Loucy (cell line): ENCODE measurements around the gene PDE5A.

Experiments used
- H2AFZ ChIP-seq: fragments of 200-600 bp; sonication (generic); 2 replicates; pipeline ENCODE4 v1.6.0; 2016; ENCODE audit warnings: antibody characterized with exemption, mild to moderate bottlenecking, low read length, moderate library complexity
- H3F3A ChIP-seq: fragments of 200-600 bp; 2 replicates; pipeline ENCODE4 v1.6.0; 2016; ENCODE audit warnings: antibody characterized with exemption, low read depth, mild to moderate bottlenecking
- H3K27me3 ChIP-seq: fragments of 200-600 bp; sonication (generic); 2 replicates; pipeline ENCODE4 v1.6.1; 2014; ENCODE audit warnings: low read length, mild to moderate bottlenecking; ENCODE audit not compliant: insufficient read depth, poor library complexity, severe bottlenecking
- H3K36me3 ChIP-seq: fragments of 200-600 bp; sonication (generic); 2 replicates; pipeline ENCODE4 v1.6.1; 2016; ENCODE audit warnings: low read length; ENCODE audit not compliant: insufficient read depth
- H3K4me1 ChIP-seq: fragments of 200-600 bp; sonication (generic); 2 replicates; pipeline ENCODE4 v1.5.1; 2014; ENCODE audit warnings: low read length, mild to moderate bottlenecking; ENCODE audit not compliant: insufficient read depth, poor library complexity, severe bottlenecking
- H3K4me2 ChIP-seq: fragments of 200-600 bp; sonication (generic); 2 replicates; pipeline ENCODE4 v1.6.0; 2014; ENCODE audit warnings: antibody characterized with exemption, low read length, low read depth, mild to moderate bottlenecking; ENCODE audit not compliant: poor library complexity, severe bottlenecking
- H3K4me3 ChIP-seq: fragments of 200-600 bp; sonication (generic); 2 replicates; pipeline ENCODE4 v1.5.1; 2014; ENCODE audit warnings: low read length, mild to moderate bottlenecking, mixed read lengths; ENCODE audit not compliant: poor library complexity, severe bottlenecking
- H3K79me2 ChIP-seq: fragments of 200-600 bp; sonication (generic); 2 replicates; pipeline ENCODE4 v1.6.1; 2014; ENCODE audit warnings: low read length; ENCODE audit not compliant: insufficient read depth
- H3K9ac ChIP-seq: fragments of 200-600 bp; sonication (generic); 2 replicates; pipeline ENCODE4 v1.6.0; 2014; ENCODE audit warnings: mild to moderate bottlenecking, low read depth, low read length, moderate library complexity; ENCODE audit not compliant: poor library complexity, severe bottlenecking
- H3K9me2 ChIP-seq: fragments of 200-600 bp; sonication (generic); replicated peaks from 2 replicates; pipeline ENCODE4 v1.6.1; 2016; ENCODE audit warnings: low read depth, low read length, mixed read lengths
- H3K9me3 ChIP-seq: fragments of 200-600 bp; sonication (generic); 2 replicates; pipeline ENCODE4 v1.6.1; 2014; ENCODE audit warnings: mild to moderate bottlenecking, antibody characterized with exemption, low read length, low read depth; ENCODE audit not compliant: insufficient read depth
- H4K20me1 ChIP-seq: fragments of 200-600 bp; sonication (generic); 2 replicates; pipeline ENCODE4 v1.6.0; 2014; ENCODE audit warnings: antibody characterized with exemption, low read length, mild to moderate bottlenecking; ENCODE audit not compliant: insufficient read depth, poor library complexity, severe bottlenecking
- CTCF ChIP-seq: fragments of 200-600 bp; sonication (generic); conservative IDR thresholded peaks from 2 replicates; pipeline ENCODE4 v1.5.1; 2014; ENCODE audit warnings: mild to moderate bottlenecking, antibody characterized with exemption, low read length
- EZH2phosphoT487 ChIP-seq: fragments of 200-600 bp; IDR thresholded peaks from 2 replicates; pipeline ENCODE4 v1.6.1; 2018; ENCODE audit warnings: antibody characterized with exemption, mild to moderate bottlenecking, moderate library complexity, borderline replicate concordance

Gene PDE5A

GRCh38 chr4:119604266-119604665 lies 24.3 kb downstream of the PDE5A start:
- Histone ChIP-seq H3K4me3 (no peak overlapping the region), H3K36me3 (no peaks in the 10 kb centered on the region), H3F3A (no peaks in the 10 kb centered on the region), H3K4me1 (no peaks in the 10 kb centered on the region), H4K20me1 (no peaks in the 10 kb centered on the region), H3K9me2 (no peaks in the 10 kb centered on the region), H3K9ac (no peak overlapping the region), H2AFZ (no peak overlapping the region), H3K79me2 (no peaks in the 10 kb centered on the region), H3K27me3 (no peaks in the 10 kb centered on the region), H3K4me2 (no peak overlapping the region), H3K9me3 (no peaks in the 10 kb centered on the region)
- no peak for TF ChIP-seq CTCF
- TF ChIP-seq EZH2phosphoT487 = no peak

GRCh38 chr4:119602366-119602765 lies 26.2 kb downstream of the PDE5A start:
- Histone ChIP-seq H4K20me1 (no peaks in the 10 kb centered on the region), H3K9ac (no peak overlapping the region), H3K9me2 (no peaks in the 10 kb centered on the region), H3K9me3 (no peaks in the 10 kb centered on the region), H3K36me3 (no peaks in the 10 kb centered on the region), H3K4me1 (no peaks in the 10 kb centered on the region), H3K27me3 (no peaks in the 10 kb centered on the region), H3K79me2 (no peaks in the 10 kb centered on the region), H3K4me2 (no peak overlapping the region), H2AFZ (no peak overlapping the region), H3F3A (no peaks in the 10 kb centered on the region), H3K4me3 (no peak overlapping the region)
- TF ChIP-seq CTCF = no peak
- TF ChIP-seq EZH2phosphoT487 = no peak

GRCh38 chr4:119598521-119598920 lies 30.1 kb downstream of the PDE5A start:
- Histone ChIP-seq H3K79me2 (no peaks in the 10 kb centered on the region), H3K9ac (no peak overlapping the region), H3F3A (no peaks in the 10 kb centered on the region), H3K4me1 (no peaks in the 10 kb centered on the region), H3K9me3 (no peaks in the 10 kb centered on the region), H3K4me2 (no peak overlapping the region), H4K20me1 (no peaks in the 10 kb centered on the region), H3K9me2 (no peaks in the 10 kb centered on the region), H2AFZ (no peak overlapping the region), H3K36me3 (no peaks in the 10 kb centered on the region), H3K27me3 (no peaks in the 10 kb centered on the region), H3K4me3 (no peak overlapping the region)
- TF ChIP-seq CTCF (no peak), EZH2phosphoT487 (no peak)
